GM21528 (cell line): Measurements from ENCODE around the gene NUDT19.
A peak's percentile ranks its signal among the peaks of the same experiment; 100 is the strongest.
"Not testable (repeated sequence)": the region's sequence is repeated elsewhere in the genome, so short reads cannot be mapped to it uniquely, and the experiment has no call there.

Experiments
- ATAC-seq: cut with Tn5 transposase; IDR thresholded peaks from one replicate; pipeline ENCODE4 v1.9.1; 2021; ENCODE audit warnings: mild to moderate bottlenecking, moderate library complexity; ENCODE audit not compliant: unreplicated experiment, low FRiP score

The NUDT19 gene

DNA sequence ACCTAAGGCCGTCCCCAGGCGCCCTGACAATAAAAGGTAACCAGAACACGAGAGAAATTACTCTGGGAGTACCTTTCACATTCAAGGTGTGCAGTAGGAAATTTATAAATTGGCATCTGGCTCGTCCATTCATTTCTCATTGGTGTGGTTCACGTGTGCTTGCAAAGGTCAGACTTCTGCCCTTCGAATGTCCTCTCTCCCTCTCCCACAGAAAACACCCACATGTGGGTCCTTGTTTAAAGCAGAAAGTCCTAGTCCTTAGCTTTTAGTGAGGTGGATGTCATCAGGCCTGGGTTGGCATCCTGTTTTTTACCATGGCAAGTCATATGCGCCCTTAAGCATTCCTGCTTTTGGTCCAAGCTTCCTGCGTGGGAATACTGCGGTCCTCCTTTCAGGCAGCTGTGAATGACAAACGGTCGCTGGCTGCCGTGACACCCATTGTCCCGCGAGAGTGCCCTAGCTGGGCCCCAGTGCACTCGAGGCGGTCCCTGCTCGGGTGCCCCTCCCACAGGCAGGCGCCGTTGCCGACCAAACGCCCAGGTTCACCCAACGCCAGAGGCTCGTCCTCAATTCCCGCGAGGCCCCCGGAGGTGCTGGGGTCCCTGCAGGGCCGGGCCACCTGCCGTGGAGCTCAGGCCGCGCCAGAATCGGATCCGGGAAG, at the start of gene NUDT19:
Gene NUDT19, plus strand, starts transcription at position 531 of the 661 bp plus-strand sequence. CDS start 140 bp downstream, outside the sequence.
- peak; percentile 91 for ATAC-seq

DNA sequence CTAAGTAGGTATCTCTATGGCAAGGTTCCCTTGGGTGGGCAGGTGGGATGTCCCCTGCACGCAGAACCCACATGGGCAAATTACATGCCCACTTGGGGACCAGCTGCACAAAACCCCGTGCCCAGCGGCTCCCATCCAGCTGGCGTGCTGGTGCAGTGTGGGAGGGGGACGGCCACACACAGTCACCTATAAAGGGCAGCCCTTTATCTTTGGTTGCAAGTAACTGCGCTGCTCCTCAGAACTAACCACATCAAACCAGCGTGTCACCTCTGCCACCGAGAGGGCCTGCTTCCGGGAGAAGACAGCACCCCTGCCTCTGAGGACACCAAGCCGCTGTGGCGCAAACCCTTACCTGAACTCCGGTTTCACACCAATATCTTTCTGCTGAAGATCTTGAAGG, 48.9 kb upstream of the NUDT19 start:
- no peak for ATAC-seq

DNA sequence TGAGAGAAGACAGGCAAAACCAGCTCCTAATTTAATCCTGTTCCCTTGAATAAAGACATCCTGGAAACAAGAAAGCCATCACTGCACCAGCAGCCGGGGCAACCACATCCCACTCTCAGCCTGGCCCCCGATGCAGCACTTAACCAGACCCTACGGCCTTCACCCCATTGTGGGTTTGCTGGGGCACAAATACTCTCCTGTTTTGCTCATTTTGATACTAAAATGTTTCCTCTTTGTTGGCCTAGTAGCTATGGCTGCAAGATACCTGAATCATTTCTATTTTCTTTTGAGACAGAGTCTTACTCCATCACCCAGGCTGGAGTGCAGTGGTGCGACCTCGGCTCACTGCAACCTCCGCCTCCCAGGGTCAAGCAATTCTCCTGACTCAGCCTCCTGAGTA, 45.1 kb upstream of the NUDT19 start:
- ATAC-seq: no peak

DNA sequence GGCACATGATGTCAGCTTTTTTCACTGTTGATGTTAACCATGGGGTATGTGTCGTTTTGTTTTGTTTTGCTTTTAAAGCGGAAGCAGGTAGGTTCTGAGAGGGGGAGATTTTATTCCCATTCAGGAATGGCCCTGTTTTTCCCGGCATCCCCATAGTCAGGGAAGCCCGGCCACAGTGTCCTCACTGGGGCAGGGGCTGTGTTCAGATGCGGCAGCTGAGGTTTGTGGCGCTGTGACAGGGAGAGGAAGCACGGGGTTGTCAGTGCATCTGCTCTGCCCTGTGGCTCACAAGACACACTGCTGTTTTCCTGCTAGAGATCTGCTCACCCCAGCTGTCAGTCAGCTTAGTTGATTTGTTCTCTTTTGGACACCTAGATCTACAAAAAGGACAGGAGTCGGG, 44.3 kb upstream of the NUDT19 start:
- no peak for ATAC-seq

DNA sequence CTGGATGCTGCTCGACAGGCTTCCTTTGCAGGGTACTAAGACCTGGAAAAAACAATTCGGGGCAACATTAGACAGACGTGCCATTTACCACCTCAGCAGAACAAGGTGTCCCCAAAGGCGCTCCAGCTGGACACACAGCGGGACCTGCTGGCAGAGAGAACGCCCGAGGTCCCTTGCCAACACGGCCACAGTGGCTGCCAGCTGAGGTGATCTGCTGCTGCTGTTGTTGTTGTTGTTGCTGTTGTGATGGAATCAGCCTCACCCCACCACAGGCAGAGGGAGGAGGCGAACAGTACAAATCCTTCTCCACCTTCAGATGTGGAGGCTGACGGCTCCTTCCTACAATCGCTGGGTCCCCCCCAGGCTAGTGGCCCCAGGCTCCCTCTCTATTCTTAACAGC, 41.9 kb upstream of the NUDT19 start:
- ATAC-seq: no peak

DNA sequence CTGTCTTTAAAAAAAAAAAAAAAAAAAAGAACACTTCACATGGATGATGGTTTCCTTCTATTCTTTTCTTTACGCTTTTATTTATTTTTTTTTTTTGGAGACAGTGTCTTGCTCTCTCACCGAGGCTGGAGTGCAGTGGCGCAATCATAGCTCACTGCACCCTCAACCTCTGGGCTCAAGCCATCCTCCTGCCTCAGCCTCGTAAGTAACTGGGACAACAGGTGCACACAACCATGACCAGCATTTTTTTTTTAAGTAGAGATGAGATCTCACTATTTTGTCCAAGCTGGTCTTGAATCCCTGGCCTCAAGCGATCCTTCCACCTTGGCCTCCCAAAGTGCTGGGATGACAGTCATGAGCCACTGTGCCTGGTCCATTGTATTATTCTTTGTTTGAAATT, 41.0 kb upstream of the NUDT19 start:
- no peak for ATAC-seq

DNA sequence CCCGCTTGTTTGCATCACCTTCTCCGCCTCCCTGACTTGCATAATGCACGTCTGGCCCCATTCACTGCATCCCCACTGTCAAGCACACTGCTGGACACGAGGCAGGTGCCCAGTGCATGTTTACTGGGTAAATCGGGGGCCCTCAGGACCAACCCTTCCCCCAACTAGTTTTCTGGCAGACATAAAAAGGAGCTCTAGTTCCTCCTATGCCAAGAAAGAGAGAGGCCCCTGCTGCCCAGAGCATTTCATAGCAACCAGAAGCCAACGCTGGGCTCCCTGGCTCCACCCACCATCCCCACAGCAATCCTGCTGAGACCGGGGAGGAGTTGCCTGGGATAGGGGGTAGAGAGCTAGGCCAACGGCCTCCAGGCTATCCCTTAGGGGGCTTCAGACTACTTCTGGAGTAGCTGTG, 39.9 kb upstream of the NUDT19 start:
- ATAC-seq: no peak

DNA sequence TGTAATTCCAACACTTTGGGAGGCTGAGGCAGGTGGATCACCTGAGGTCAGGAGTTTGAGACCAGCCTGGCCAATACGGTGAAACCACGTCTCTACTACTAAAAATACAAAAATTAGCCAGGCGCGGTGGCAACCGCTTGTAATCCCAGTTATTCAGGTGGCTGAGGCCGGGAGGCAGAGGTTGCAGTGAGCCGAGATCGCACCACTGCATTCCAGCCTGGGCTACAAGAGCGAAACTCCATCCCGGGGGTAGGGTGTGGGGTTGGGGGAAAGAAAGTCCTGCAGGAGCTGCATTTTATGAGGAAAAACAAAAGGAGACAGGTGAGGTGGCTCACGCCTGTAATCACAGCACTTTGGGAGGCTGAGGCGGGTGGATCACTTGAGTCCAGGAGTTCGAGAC, 39.3 kb upstream of the NUDT19 start:
- not testable (repeated sequence) for ATAC-seq

DNA sequence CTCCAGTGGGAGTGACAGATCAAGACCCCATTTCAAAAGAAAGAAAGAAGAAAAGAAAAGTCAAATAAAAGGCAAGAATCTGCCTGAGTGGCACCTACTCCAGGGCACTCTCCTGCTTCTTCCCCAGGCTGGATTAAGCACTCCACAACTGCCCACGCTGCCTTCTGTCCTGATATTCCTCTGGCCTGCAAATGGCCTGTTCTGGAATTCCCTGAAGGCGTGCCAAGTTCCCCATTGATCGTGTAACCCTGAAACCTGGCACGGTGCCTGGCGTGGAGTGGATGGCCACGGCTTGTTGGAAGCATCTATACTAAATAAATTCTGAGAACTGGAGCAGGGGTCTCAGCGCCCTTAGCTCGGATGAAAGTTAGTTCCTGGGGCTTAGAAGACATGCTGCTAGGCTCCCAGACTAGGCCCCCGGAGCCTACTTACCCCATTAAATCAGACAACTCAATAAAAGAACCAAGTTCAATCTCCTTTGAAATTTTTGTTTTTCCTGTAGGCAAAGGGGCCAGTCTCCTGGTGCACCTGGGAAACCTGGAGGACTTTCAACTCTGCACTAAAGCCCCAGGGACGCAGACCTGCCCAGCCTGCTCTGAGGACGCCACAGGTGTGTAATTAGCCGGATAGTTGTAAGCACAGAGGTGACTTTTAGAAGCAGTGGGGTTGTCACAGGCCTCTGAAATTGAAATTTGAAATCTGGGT, 38.6 kb upstream of the NUDT19 start:
- no peak for ATAC-seq

DNA sequence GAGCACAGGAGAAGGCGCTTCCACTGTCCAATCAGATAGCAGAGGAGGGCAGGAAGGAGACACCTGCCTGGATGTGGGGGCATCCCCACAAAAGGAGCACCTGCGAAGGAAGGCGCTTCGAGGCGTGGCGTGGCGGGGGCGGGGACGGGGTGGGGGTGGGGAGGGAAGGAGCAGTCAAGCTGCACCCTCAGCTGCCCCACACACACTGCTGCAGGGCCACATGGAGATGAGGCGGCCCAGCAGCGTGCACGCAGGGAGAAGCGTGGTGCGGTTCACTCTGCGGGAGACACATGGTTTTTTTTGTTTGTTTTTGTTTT, 38.1 kb upstream of the NUDT19 start:
- no peak for ATAC-seq

DNA sequence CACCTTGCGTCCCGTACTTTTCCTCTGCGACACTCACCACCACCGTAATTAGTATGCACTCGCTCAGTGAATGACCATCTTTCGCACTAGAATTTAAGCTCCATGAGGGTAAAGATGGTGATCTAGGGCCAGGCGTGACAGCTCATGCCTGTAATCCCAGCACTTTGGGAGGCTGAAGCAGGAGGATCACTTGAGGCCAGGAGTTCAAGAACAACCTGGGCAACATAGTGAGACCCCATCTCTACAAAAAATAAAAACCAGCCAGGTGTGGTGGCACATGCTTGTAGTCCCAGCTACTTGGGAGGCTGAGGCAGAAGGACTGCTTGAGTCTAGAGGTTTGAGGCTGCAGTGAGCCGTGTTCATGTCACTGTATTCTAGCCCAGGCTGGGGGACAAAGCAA, 35.2 kb upstream of the NUDT19 start:
- not testable (repeated sequence) for ATAC-seq

DNA sequence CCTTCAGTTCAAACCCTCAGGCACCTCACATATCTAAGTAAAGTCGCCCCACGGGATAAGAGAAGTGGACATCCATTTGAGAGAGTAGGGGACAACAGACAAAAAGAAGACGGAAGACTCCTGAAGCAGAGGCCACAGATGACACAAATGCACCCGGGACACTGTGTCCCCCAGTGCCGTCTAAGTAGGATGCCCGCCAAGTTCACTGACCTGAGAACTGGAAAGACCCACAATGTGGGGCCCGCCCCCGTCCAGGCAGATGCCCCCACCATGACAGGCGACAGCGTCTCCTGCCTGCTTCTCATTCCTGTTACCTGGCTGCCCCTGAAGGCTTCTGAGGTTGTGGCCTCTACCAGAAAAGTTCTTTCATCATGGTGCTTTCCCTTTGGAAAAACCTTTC, 33.5 kb upstream of the NUDT19 start:
- ATAC-seq: no peak

DNA sequence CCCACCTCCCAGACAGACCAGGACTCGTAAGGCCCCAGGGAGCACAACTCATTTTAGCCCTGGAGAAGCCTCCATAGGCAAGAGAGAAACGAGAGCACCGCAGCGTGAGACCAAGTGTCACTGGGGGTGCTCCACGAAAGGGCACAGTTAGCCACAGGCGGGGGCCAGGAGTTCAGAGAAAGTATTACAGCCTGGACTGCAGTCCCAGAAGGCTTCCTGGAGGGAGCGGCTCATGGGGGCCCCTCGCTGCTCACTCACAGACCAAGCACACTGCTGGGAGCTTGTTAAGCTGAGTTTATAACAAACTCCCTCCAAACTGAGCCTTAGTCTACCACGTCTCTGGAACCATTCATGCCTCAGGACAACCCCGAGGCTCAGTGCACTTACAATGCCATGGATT, 33.1 kb upstream of the NUDT19 start:
- no peak for ATAC-seq

DNA sequence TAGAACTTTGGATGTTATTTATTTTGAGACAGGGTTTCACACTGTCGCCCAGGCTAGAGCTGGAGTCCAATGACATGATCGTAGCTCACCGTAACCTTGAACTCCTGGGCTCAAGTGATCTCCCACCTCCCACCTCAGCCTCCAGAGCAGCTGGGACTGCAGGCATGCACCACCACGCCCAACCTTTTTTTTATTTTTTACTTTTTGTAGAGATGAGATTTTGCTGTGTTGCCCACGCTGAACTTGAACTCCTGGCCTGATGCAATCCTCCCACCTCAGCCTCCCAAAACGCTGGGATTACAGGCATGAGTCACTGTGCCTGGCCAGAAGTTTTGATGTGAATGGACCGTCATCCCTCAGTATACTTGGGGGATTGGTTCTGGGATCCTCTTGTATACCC, 30.3 kb upstream of the NUDT19 start:
- ATAC-seq: no peak

DNA sequence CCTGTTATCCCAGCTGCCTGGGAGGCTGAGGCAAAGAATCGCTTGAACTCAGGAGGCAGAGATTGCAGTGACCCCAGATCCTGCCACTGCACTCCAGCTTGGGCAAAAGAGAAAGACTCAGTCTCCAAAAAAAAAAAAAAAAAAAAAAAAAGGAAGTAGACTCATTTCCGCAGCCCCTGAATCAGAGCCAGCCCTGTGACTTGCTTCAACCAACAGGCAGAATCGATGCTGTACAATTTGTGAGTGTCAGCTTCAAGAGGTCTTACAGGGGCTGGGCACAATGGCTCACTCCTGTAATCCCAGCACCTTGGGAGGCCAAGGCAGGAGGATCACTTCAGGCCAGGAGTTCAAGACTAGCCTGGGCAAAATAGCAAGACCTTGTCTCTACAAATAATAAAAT, 29.4 kb upstream of the NUDT19 start:
- ATAC-seq: no peak

DNA sequence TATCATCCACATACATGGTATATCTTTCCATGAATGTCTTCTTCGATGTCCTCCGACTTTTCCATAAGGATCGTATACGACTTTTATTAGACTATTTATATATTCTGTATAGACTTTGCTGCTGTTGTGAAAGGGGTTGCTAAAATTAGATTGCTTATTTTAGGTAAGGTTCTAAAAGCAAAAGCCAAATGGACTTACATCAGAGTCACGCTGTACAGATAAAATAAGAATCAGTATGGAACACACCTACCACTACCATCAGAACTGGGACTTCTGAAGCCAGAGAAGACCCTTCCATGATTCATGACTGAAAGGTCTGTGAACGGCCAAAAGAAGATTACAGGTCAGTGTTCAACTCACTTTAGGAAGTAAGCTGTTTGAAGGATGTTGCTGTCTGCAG, 25.5 kb upstream of the NUDT19 start:
- no peak for ATAC-seq

DNA sequence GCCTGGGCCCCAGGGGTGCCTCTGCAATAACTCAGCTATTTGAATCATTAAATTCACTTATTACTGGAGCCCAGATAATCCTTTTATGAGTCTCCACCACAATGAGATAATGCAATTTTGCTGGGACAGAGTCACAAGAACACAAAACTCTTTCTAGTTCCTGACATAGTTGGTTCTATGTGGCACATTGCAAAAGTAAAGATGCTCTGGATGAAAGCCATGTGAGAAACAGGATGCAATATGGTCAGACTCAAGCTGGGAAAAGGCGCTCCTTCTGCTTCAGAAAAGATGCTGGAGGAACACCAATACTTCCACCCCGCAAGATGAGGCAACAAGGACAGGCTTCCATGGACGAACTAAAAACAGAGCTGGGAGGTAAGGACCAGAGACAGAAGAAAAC, 22.3 kb upstream of the NUDT19 start:
- ATAC-seq: no peak

DNA sequence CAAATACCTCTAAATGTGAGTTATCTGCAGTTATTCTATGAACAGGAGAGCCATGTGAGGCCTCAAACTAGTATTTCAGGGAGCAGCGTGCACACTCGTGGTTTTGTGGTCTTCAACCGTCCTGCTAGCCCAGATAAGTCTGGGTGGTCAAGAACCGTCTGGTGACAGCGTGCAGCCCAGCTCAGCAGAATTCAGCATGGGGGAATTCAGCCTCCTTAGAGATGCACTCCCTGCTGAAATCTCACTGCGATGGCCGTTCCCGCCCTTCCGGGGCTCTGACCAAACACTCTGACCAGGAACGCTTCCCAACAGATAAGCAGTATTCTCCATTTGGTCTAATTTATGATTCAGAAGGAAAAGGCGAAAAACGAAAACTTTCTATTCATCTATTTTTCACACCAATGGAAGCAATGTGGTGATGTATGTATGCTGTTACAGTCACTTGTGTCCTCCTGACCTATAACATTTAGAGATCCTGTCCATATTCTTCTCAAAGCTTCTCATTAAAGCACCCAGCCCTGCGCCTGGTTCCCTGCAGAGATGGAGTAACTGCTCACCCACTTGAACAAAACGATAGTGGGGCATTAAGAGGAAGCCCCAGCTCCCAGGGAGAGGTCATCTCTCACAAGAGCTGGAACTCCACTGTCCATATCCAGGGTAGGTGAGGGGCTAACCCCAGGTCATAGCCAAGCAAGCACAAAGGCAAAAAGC, 19.6 kb upstream of the NUDT19 start:
- ATAC-seq: no peak

DNA sequence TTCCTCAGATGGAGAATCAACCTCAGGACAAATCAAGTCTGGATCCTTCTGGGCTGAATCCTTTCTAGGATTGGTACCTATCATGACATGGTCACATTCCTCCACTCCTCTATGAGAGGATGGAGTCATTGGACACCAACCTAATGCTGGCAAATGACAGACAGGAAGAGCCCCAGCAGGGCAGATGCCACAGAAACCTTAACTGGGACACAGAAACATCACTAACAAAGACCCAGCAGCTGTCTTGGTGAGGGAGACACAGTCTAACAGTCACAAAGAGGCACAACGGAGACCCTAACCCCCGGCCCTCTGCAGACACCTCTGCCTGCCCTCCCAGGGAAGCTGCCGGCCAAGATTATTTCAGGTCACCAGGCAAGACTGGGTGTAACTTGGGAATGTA, 18.8 kb upstream of the NUDT19 start:
- ATAC-seq: no peak

DNA sequence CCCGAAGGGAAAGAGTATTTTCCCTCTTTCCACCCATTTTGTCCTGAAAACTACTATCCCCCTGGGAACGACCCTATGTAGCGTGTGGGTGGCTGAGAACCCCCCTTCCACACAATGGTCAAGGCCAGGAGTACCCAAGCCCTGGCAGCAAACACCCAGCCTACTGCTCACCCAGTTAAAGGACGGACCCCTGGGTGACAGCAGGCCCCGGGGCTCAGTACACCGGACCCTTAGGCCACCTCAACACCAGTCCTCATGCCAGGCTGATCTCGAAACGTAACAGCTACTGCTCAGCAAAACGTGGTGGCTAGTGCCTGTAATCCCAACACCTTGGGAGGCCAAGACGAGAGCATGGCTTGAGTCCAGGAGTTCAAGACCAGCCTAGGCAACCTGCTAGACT, 18.0 kb upstream of the NUDT19 start:
- ATAC-seq: no peak

DNA sequence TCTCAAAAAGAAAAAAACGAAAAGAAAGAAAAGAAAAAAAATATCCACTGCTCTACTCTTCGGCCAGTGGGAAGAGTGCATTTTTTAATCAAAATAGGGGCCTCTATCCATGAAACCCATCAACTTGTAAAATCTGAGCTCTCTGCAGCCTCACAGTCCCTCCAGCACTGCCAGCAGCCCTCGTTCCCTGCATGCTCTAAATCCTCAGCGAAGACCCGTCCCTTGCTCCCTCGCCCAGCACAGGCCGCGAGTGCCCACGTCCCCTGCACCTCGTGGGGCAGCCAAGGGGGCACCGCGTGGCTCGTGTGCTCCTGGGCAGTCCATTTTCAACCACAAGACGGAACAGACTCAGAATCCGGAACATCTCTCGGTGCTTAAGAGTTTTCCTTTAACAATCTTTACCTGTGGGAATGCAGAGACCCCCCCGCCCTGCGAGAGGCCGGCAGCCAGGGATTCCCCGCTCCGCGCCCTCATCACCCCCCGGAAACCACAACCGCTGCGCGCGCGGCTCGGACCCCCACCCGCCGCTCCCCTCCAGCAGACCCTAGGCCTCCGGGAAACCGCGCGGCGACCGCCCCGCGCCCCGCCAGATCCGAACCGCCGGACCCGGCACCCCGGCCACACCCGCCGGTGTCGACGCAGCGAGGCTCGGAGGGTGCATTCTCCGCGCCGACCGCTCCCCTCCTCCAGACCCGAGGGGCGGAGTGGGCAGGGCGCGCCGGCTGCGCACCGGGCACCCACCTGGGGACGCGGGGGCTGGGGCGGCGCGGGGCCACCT, 17.3 kb upstream of the NUDT19 start:
- ATAC-seq: no peak
